Anterior cingulate cortex (tissue), 58 donors: Measurements from ENCODE around the gene DZIP1L.
"Not testable (repeated sequence)": the region's sequence is repeated elsewhere in the genome, so short reads cannot be mapped to it uniquely, and the experiment has no call there.

Experiments
- DNase-seq, 58 donors: peaks; one replicate each; lab custom pipeline; 2025; lab: John Stamatoyannopoulos, UW

The DZIP1L gene

DNA sequence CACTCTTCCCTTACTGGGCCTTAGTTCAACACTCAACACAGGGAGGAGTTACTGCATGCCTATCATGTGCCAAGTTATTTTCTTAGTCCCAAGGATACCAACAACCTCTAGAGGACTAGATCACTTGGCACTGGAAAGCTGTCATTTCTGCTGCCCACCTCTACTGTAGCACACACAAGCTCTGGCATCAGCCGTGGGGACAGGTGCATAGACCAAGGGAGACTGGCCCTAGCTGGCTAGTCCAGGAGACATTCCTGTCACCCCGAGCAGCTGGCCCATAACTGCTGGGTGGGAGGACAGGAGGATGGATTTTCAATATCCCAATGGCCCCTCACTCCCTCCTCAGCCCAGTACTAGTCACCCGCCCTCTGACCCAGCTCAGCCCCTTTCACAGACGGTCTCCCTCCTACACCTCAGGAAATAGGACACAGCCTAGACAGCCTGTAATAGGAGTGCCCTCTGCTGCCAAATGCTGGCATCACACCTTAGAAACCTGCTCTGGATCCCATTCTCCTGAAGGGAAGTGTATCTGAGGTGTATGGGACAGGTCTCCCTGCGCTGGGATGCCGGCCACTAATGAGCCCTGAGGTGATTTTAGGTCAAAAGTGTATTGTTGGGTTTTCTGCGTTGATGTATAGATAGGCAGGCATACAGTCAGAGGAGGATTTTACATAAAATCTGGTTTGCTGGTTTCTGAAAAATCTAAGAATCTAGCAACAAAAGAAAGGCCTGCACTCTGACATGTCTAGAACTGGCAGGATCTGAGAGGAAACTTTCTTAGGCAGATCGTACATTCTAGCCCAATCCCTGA, 3.4 kb upstream of the DZIP1L start:
- peak in 49 of 58 donors; percentile 9 to 74 (median 31) for DNase-seq

DNA sequence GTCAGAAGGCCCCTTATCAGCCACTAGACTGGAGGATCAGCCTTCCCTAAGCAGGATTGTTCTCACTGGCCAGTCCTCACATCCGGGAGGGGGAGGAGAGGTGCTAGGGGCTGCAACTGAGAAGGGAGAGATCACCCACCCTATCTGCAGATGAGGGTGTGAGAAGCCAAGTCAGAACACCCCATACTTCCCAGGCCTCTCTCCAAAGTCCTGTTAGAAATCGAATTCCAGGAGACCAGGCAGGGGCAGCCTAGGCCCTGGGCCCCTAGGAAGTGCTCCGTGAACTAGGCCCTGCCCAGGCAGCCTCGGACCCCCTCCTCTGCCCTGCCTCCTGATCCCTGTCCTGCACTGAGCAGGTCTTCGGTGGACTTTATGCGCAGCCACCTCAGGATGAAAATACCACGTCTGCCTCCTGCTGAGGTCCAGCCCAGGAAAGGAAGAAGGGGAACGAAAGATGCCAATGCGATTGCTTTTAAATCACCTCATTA, 933 bp downstream of the DZIP1L start:
- peak in 1 of 58 donors; percentile 20 for DNase-seq

DNA sequence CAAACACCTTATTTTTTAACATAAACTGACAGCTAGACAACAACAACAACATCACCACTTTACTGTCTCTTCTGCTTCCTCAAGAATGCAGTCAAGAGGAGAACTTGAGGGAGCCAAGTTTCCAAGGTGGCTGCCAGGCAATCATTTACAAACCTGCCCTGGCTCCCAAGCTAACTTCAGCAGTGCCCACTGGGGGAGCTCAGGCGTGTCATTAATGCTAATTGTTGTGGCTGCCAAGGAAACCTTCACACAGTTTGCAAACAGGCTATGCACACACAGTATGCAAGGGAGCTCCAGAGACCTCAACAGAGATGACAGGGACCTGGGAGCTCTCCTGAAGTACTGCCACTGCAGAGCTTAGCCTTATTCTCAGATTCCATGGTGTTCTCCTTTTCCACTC, 2.1 kb downstream of the DZIP1L start:
- no peak for DNase-seq

DNA sequence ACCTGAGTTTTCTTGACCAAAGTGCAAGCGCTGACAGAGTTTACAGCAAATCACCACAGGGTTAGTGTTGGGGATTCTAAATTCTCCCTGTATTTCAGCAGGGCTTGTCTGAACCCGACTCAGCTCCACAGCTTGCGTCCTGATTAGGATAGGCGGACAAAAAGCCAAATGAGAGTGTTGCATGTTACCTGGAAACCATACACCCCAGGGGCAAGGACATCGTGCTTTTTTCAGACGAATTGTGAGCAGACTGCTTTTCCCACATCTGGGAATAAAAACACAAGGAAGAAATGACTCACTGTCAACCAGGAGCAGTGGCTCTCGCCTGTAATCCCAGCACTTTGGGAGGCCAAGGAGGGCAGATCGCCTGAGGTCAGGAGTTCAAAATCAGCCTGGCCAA, 3.0 kb downstream of the DZIP1L start:
- no peak for DNase-seq

DNA sequence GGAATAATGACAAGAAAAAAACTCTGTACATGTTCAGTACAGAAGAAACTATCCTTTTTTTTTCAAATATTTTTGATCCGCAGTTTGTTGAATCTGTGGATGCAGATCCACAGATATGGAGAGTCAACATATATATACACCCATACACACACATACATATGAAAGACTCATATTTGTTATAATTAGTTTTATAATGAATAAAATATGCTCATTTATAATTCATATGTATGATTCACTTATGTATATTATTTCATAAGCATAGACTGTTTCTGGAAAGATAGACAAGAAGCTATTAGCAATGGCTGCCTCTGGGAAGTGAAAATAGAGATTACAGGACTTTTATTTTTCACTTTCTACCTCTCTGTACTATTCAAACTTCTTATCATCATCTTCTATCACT, 9.8 kb downstream of the DZIP1L start:
- DNase-seq: no peak

DNA sequence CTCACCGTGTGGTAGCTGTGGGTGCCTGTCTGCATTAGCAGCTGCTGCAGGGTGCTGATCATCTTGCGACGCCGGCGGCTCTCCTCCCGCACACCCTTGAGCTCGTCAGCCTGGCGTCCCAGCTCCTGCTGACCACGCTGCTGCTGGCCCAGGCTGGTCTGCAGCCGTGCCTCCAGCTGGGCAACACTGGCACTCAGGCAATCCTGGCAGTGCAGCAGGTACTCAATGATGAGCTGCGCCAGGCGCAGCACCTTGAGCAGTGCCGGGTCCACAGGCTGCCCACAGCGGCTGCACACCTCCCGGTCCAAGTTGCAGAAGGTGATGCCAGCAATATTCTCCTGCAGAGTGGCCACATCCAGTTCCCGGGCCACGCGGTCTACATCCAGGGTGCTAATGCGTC, 11.9 kb downstream of the DZIP1L start:
- DNase-seq: no peak

DNA sequence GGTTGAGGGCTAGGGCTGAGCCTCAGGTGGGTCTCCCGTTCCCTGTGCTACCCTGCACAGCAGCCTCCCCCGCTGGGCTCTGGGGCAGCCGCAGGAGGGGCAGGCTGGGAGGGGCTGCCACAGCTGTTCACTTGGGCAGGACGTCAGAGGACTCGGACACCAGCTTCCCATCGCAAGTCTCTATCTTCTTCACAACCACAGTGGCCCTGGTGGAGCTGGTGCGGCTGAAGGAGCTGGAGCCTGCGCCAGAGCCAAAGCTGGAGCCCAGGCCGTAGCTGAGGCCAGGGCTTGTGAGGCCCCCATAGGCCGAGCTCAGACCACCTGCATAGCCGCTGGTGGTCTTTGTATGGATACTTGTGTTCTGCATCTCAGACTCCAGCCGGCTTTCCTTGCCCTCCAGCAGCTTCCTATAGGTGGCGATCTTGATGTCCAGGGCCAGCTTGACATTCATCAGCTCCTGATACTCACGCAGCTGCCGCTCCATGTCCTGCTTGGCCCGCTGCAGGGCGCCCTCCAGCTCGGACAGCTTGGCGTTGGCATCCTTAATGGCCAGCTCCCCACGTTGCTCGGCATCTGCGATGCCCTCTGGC, 14.0 kb downstream of the DZIP1L start:
- DNase-seq: not testable (repeated sequence)

DNA sequence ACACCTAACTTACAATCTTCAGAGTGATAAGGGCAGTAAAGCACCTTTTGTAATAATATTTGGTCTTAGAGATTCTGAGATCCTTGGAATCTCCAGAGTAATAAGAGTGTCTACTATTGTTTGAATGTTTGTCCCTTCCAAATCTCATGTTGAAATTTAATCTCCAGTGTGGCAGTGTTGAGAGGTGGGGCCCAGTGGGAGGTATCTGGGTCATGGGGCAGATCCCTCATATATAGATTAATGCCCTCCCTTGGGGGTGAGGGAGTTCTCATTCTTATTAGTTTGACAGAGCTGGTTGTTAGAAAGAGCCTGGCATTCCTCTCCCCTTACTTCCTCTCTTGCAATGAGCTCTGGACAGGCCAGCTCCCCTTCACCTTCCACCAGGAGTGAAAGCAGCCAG, 16.0 kb downstream of the DZIP1L start:
- no peak for DNase-seq

DNA sequence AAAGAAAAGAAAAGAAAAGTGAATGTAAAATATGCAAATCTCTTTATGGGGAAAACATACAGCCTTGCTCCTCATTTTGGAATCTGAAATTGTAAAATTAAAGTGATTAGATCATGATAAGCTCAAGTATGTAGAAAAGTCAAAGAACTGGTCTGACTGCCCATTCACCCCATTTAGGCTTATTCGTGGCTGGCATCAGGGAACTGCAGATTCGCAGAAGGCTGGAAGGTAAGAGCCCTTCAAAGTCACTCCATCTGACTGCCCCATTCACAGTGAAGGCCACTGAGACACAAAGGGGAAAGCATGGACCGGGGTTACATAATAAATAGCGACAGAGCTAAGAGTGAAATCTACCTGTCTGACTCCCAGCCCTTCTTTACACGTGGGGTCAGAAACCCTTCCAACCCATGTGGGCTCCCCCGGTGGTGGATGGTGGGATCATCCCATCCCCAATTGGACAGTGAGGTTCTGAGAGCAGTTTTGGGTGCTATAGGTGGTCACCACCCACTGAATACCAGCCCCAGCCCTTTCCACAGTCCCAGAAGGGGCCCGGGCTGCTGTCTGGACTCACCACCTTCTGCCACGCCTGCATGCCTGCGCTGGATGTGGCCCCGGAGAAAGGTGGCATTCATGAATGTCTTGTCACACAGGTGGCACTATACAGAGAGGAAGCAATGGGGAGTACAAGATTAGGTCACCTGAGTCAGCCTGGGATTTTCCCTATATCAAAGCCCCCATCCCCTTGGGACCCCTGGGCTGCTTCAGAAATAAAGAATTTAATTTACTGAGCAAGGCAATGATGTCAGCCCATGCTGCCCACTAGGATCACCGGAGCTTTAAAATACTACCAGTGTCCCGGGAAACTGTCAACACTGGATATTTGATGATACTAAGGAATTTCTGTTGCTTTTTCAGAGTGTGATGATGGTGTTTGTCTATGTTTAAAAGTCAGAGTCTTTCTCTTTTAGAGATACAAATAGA, 17.9 kb downstream of the DZIP1L start:
- no peak for DNase-seq

DNA sequence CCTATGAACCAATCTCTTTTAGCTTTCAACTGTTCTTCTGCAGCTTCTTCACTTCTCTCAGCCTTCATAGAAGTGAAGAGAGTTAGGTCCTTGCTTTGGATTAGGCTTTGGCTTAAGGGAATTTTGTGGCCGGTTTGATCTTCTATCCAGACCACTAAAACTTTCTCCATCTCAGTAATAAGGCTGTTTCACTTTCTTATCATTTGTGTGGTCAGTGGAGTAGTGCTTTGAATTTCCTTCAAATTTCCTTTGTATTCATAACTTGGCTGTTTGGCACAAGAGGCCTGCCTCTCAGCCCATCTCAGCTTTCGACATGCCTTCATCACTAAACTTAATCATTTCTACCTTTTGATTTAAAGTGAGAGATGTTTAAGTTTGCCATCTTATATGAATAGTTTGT, 21.7 kb downstream of the DZIP1L start:
- no peak for DNase-seq

DNA sequence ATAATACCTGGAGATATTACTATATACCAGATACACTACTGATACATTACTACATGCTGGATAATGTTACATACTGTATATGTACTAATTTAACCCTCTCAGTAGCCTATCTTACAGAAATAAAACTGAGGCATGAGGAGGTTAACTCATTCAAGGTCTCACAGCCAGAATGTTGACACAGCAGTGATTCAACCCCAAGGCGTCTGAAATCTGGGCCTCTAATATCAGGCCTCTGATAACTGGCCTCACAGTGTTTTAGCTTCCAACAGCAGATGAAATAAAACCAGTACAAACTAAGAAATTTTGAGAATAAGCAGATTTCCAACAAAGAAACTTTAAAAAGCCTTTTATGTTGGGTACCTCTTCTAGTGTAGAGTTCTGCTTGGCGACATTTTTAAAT, 23.4 kb downstream of the DZIP1L start:
- DNase-seq: no peak

DNA sequence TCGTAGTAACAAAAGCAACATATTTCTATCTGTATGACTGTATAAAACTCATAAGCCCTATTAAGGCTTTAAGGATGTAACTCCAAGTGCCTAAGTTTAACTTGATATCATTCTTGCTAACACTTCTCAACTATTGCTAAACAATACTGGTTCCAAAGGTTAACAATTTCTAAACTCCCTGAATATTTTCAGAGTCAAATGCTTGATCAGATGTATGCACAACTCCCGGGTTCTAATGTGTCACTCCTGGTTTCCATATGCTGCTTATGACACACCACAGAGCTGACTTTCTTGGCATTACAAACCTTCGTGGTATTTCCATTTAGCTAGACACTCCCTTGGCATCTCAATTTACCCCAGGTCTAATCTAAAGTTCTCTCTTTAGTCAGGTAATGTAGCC, 26.3 kb downstream of the DZIP1L start:
- no peak for DNase-seq

DNA sequence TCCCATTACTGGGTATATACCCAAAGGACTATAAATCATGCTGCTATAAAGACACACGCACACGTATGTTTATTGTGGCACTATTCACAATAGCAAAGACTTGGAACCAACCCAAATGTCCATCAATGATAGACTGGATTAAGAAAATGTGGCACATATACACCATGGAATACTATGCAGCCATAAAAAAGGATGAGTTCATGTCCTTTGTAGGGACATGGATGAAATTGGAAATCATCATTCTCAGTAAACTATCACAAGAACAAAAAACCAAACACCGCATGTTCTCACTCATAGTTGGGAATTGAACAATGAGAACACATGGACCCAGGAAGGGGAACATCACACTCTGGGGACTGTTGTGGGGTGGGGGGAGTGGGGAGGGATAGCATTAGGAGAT, 29.7 kb downstream of the DZIP1L start:
- not testable (repeated sequence) for DNase-seq

DNA sequence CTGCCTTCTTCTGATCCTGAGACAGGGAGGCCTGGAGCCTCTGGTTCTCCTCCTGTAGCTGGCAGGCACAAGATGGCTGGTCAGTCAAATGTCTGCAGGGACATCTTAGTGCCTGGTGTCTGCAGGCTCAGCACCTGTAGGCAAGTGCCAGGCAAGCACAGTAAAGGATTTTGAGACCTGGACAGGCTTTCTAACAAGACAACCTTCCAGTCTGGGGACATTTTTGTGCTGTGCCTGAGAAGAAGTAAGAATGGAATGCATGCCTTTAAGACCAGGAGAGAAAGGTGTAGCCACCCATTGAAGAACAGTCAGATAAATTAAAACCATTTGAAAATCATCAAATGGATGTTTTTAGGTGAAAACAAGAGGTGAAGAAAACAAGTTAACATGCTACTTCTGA, 31.2 kb downstream of the DZIP1L start:
- no peak for DNase-seq

DNA sequence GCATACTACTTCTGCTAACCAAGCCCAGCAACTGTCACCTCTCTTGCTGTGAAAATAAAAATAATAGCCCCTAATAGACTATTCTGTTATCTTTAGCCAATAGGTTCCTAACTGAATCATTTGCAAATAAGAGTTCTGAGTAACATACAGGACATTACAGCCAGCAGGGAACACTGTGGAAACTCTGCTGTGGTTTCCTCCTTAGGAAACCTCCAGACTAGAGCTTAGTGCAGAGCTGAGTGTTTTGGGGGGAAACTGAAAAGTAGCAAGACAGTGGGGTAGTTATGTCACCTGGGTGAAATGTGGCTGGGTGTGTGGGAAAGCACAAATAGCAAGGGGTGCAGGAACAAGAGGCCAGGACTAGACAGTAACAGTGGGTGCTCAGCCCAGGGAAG, 32.4 kb downstream of the DZIP1L start:
- DNase-seq: no peak

DNA sequence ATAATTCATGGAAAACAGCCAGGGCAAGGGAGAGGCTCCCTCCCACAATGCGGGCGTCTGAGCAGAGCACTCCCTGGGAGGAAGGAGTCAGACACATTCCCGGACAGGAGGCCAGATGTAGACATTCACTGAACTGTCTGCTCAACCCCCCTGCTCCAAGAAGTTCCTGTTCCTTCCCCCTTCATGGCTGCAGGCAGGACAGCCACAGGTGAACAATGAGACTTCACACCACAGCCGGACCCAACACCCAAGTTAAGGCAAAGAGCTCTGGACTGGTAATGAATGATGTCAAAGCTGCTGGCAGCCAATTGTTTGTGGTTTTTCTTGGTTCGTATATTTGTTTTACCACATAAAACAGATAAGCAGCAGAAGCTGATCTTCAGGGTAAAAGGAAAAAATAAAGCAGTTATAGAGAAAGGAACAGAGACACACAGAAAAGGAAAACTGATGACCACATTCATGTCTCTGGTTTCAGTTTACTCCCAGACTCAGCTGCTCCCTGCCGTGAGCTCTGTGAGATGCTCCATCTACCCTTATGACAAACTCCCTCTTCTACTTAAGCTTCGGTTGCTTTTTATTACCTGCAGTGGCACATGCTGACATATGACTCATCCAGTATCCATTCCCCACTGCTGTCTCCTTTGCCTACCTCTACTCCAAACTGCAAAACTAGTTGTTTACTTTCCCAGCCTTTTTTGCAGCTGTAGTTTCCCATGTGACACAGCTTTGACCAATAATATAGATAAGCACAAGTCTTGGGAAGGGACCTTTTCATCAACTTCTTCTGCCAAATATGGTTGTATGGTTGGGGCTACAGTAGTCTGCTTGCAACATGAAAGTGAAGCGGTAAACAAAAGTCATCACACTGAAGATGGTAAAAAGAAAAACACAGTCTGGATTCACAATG, 33.1 kb downstream of the DZIP1L start:
- DNase-seq: no peak

DNA sequence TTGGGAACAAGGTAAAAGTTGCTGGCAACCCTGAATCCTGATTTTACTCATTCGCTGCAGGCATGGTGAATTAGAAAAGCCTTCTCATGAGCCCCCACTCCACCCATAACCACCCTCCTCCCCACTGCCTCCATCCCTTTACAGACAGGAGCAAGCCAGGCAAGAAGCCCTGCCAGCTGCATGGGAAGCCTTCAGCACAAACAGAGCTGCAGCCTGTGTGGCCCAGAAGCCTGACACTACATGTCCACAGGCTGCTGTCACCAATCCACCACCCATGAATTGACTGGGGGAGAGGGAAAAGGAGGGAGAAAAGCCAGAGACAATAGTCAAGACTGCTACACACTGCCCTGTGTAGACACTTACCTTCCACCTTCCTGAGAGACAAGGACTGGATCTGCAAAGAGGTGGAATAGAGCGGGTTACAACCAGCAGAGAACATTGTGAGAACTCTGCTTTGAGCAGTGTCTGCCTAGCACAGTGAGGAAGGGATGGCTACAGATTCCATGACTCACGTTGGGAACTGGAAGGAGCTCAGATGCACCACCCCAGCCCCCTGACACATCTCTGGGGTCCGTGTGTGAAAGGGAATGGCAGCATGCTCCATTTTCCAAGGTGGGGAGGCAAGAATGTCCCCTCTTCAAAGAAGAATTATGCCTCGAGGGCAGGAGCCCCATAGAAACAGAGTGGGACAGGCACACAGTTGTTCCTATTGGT, 33.9 kb downstream of the DZIP1L start:
- no peak for DNase-seq

DNA sequence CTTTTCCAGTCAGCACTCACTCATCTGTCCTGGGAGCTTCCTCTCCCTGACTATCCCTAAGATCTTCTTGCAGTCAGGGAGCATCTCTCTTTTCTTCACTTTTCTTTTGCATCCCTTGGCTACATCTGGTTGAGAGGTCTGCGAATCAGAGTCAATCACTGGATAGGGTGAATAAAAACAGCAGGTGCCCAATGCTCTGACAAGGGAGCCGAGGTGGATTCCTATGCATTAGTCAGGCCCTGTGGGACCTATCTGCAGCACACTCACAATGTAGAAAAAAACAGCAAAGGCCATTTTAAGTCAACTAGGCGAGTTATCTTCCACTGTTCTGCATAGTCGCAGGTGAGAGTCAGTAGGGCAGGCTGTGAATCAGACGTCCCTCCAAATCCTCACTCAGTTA, 35.5 kb downstream of the DZIP1L start:
- no peak for DNase-seq

DNA sequence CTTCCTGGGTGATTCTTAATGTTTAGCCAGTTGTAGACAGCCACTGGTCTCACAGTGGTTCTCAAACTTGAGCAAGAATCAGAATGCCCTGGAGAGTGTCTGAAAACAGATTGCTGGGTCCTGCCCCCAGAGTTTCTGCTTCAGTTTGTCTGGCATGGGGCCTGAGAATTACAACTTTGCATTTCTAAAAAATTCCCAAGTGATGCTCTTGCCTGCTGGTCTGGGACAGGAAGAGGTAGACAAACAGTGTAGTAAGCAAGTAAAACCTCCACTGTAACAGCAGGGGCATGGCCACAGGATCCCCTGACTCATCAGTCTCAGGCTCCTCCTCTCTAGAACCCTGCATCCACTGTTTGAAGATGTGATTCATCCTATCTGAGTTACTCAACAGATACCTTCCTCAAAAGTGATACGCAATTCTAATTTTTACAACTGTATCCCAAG, 36.5 kb downstream of the DZIP1L start:
- DNase-seq: no peak
